K562 (cell line): Measurements from ENCODE around the gene RIPPLY3. TPM values are rescaled to one million over a fixed set of nuclear protein-coding genes. Genes with fewer than 3 reads are reported as not detected.

ENCODE experiments used
- ATAC-seq: fragments of 200-7000 bp; cut with Tn5 transposase; 3 replicates; pipeline ENCODE4 v1.9.1; 2020; ENCODE audit warnings: moderate library complexity
- BruUV-seq: library from RNA; stranded (reverse); fragments of 400-500 nt; replicated peaks from 2 replicates; lab custom pipeline; 2021; lab: Mats Ljungman, UMichigan
- CTCF ChIA-PET: fragments of 300-600 bp; formaldehyde crosslinking; extraction: SDS; loops from one replicate; lab custom pipeline; 2021; ENCODE audit warnings: low intra/inter-chr PET ratio; lab: Yijun Ruan, JAX
- POLR2A ChIA-PET: fragments of 300-600, 350-650 bp; sonication (Branson Sonifier 250); formaldehyde crosslinking; extraction: SDS; loops from one replicate; lab custom pipeline; 2021; ENCODE audit warnings: antibody characterized with exemption, inconsistent platforms; lab: Yijun Ruan, JAX
- DNase-seq, 4 experiments: peaks; one replicate each; pipeline versions ENCODE4 v3.0.0 to v3.0.0-alpha.2; 2011 to 2018; ENCODE audit warnings: low spot score in 3 of 4, mixed read lengths in 3 of 4; ENCODE audit errors: extremely low read depth in 1 of 4
- FAIRE-seq: peaks from 2 replicates; lab custom pipeline; 2011; peaks lifted over from hg19 to GRCh38; lab: Jason Lieb, UNC
- H2AFZ ChIP-seq: 2 replicates; pipeline ENCODE4 v1.6.0; 2011; ENCODE audit warnings: low read depth, low read length, control low read depth, inconsistent platforms
- H3K27ac ChIP-seq: fragments of 200-600 bp; 3 replicates; pipeline ENCODE4 v1.8.0; 2011; ENCODE audit warnings: low read depth, mild to moderate bottlenecking, control low read depth, inconsistent platforms, low read length, moderate library complexity, mixed read lengths; ENCODE audit errors: extremely low read depth
- H3K27me3 ChIP-seq, 2 experiments: fragments of 300-600 bp in 1 of 2; 2 replicates in 1 of 2; 3 replicates in 1 of 2; pipeline versions ENCODE4 v1.6.0 to v1.8.0; 2011; ENCODE audit warnings: inconsistent platforms in 2 of 2, low read length in 2 of 2, mild to moderate bottlenecking in 1 of 2, mixed read lengths in 1 of 2, moderate library complexity in 1 of 2; ENCODE audit not compliant: control insufficient read depth in 2 of 2, insufficient read depth in 2 of 2
- H3K36me3 ChIP-seq: fragments of 300-600 bp; 3 replicates; pipeline ENCODE4 v1.8.0; 2011; ENCODE audit warnings: mild to moderate bottlenecking, low read length, inconsistent platforms; ENCODE audit not compliant: control insufficient read depth, insufficient read depth
- H3K4me1 ChIP-seq, 2 experiments: fragments of 200-600 bp in 1 of 2; replicated peaks in 1 of 2; 2 replicates in 1 of 2; 3 replicates in 1 of 2; pipeline versions ENCODE4 v1.5.1 to v1.8.0; 2011; ENCODE audit warnings: inconsistent platforms in 2 of 2, low read length in 2 of 2, mild to moderate bottlenecking in 1 of 2, mixed read lengths in 1 of 2, moderate library complexity in 1 of 2; ENCODE audit not compliant: control insufficient read depth in 2 of 2, insufficient read depth in 2 of 2
- H3K4me2 ChIP-seq: 2 replicates; pipeline ENCODE4 v1.6.1; 2011; ENCODE audit warnings: low read length, control low read depth, inconsistent platforms, mixed read lengths; ENCODE audit not compliant: insufficient read depth
- H3K4me3 ChIP-seq: fragments of 200-600 bp; sonication (generic), shearing (Covaris generic); 2 replicates; pipeline ENCODE4 v1.5.1; 2016; ENCODE audit warnings: control low read depth, inconsistent platforms
- H3K79me2 ChIP-seq: fragments of 200-600 bp; 3 replicates; pipeline ENCODE4 v1.8.0; 2011; ENCODE audit warnings: low read length, inconsistent platforms; ENCODE audit not compliant: control insufficient read depth, insufficient read depth
- H3K9ac ChIP-seq, 2 experiments: 2 replicates each; pipeline versions ENCODE4 v1.6.0 to v1.6.1; 2011; ENCODE audit warnings: low read depth in 2 of 2, low read length in 2 of 2, control low read depth in 1 of 2, inconsistent platforms in 1 of 2, mild to moderate bottlenecking in 1 of 2, mixed read lengths in 1 of 2; ENCODE audit not compliant: insufficient read depth in 1 of 2
- H3K9me1 ChIP-seq: one replicate; pipeline ENCODE4 v1.6.0; 2011; ENCODE audit warnings: inconsistent platforms, mild to moderate bottlenecking, low read length, moderate library complexity; ENCODE audit not compliant: control insufficient read depth, insufficient read depth
- H3K9me3 ChIP-seq: replicated peaks from 2 replicates; pipeline ENCODE4 v1.5.1; 2011; ENCODE audit warnings: low read depth, low read length, inconsistent platforms; ENCODE audit not compliant: control insufficient read depth, insufficient read depth
- H4K20me1 ChIP-seq: replicated peaks from 2 replicates; pipeline ENCODE4 v1.6.1; 2011; ENCODE audit warnings: low read length, inconsistent platforms, mixed read lengths; ENCODE audit not compliant: control insufficient read depth, insufficient read depth
- CBFB ChIP-seq: sonication (generic); formaldehyde crosslinking; IDR thresholded peaks from 2 replicates; pipeline ENCODE4 v1.4.0; 2020; ENCODE audit warnings: mild to moderate bottlenecking, missing genetic modification reagents
- KLF13 ChIP-seq: fragments of 450-650 bp; IDR thresholded peaks from 2 replicates; pipeline ENCODE4 v1.6.1; 2016; ENCODE audit warnings: missing genetic modification characterization, low read depth, mild to moderate bottlenecking, missing compliant biosample characterization, moderate library complexity, borderline replicate concordance
- NR1H2 ChIP-seq: sonication (generic); formaldehyde crosslinking; IDR thresholded peaks from 2 replicates; pipeline ENCODE4 v1.4.0; 2020; ENCODE audit warnings: mild to moderate bottlenecking, missing genetic modification reagents
- NRF1 ChIP-seq, 2 experiments: fragments of 450-650 bp; IDR thresholded peaks in 1 of 2; conservative IDR thresholded peaks in 1 of 2; 2 replicates each; pipeline ENCODE4 v1.6.1; 2014; ENCODE audit warnings: mild to moderate bottlenecking in 2 of 2
- SIN3B ChIP-seq: fragments of 450-650 bp; IDR thresholded peaks from 2 replicates; pipeline ENCODE4 v1.6.1; 2017; ENCODE audit warnings: low read depth, mild to moderate bottlenecking, moderate library complexity
- WGBS: fragments of 100-300 bp; shearing (Covaris generic); methylation state at CpG from one replicate; pipeline ENCODE4 v1.1.6; 2016; ENCODE audit warnings: low coverage, mixed read lengths; ENCODE audit not compliant: insufficient coverage; ENCODE audit errors: missing lambda C conversion rate; 5-methylcytosine and 5-hydroxymethylcytosine counted together
- in situ Hi-C: fragments of 300-500 bp; cut with MboI; formaldehyde crosslinking; loops from 4 replicates; pipeline ENCODE4 v1.15.0; 2018; ENCODE audit warnings: inconsistent platforms, mixed read lengths
- intact Hi-C: fragments of 100-400 bp; cut with micrococcal nuclease; formaldehyde crosslinking; loops from 2 replicates; pipeline ENCODE4 v1.14.2; 2022
- polyA plus RNA-seq, 8 experiments: library from polyadenylated mRNA; depleted of rRNA in 4 of 8; stranded (reverse) in 5 of 8; unstranded in 3 of 8; fragments of >200 nt; fragmentation: Nextera tagmentation in 2 of 8; fragmentation: Illumina TruSeq in 1 of 8; extraction: Ambion mirVana in 2 of 8; extraction: Trizol in 1 of 8; gene quantifications; 2 replicates each; pipeline versions ENCODE4 v1.2.1 to v1.2.3, GENCODE V29; 2011 to 2014; ENCODE audit warnings: inconsistent platforms in 1 of 8, missing spikeins in 1 of 8
- total RNA-seq, 7 experiments: library from RNA; depleted of rRNA in 6 of 7; stranded (reverse); fragments of >200 nt in 6 of 7; fragmentation: Illumina TruSeq in 2 of 7; extraction: Trizol in 2 of 7; gene quantifications; 2 replicates each; pipeline versions ENCODE4 v1.2.1 to v1.2.3, GENCODE V29; 2011 to 2021; ENCODE audit warnings: low replicate concordance in 1 of 7
- TF ChIP-seq, protein P1 (sequence below): sonication (generic); formaldehyde crosslinking; IDR thresholded peaks from 2 replicates; pipeline ENCODE4 v1.8.1; 2023; ENCODE audit warnings: mild to moderate bottlenecking, missing genetic modification reagents
- TF ChIP-seq, protein P2 (sequence below): sonication (generic); formaldehyde crosslinking; IDR thresholded peaks from 2 replicates; pipeline ENCODE4 v1.8.1; 2023; ENCODE audit warnings: mild to moderate bottlenecking, missing genetic modification reagents

The RIPPLY3 gene
- total and polyA plus RNA-seq, 9 of the 15 experiments (the other 6 are each of a cell fraction or from before 2014, with no cell fraction given), result not detected

DNA sequence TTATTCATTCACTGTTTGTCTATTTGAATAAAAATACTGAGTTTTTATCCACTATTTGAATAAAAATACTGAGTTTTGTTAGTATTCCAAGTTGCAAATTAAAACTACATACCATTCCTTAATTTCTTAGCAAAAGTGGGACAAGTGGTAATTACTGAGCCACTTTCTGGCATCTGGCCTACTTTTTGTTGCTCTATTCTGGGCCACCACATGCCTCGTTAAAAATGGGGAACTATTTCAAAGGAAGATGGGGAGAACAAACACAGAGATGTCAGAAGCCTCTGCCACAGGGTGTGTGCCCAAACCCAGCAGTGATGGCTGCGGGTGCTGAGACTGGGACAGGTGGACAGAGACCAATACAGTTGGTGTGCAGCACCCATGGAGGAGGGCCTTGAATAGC, 51.8 kb downstream of the RIPPLY3 start:
- Histone ChIP-seq H4K20me1 (no peaks in the 10 kb centered on the region), H3K27me3 (no peaks in the 10 kb centered on the region), H3K9me1 (no peaks in the 10 kb centered on the region), H3K4me3 (no peak overlapping the region), H3K36me3 (no peaks in the 10 kb centered on the region), H3K4me2 (no peak overlapping the region), H3K9me3 (no peaks in the 10 kb centered on the region), H2AFZ (no peak overlapping the region), H3K79me2 (no peaks in the 10 kb centered on the region), H3K27ac (no peak overlapping the region), H3K9ac (no peak overlapping the region), H3K4me1 (no peaks in the 10 kb centered on the region; a peak in 1 of 5 replicates)
- FAIRE-seq (no peak), ATAC-seq (no peak), DNase-seq (no peak)
- POLR2A ChIA-PET, result interaction anchor here (0.6 kb wide), 1 partner anchor 1837 kb away, joined by 3 read pairs; no protein-coding TSS in a partner anchor
- in situ Hi-C loops (no loop called here), intact Hi-C loops (no loop called here)
- no TSS peak for BruUV-seq
- CTCF ChIA-PET, result no interaction called here
- WGBS, result 33% methylated on average over 2 of the region's 2 CpGs
- TF ChIP-seq, protein P1, sequence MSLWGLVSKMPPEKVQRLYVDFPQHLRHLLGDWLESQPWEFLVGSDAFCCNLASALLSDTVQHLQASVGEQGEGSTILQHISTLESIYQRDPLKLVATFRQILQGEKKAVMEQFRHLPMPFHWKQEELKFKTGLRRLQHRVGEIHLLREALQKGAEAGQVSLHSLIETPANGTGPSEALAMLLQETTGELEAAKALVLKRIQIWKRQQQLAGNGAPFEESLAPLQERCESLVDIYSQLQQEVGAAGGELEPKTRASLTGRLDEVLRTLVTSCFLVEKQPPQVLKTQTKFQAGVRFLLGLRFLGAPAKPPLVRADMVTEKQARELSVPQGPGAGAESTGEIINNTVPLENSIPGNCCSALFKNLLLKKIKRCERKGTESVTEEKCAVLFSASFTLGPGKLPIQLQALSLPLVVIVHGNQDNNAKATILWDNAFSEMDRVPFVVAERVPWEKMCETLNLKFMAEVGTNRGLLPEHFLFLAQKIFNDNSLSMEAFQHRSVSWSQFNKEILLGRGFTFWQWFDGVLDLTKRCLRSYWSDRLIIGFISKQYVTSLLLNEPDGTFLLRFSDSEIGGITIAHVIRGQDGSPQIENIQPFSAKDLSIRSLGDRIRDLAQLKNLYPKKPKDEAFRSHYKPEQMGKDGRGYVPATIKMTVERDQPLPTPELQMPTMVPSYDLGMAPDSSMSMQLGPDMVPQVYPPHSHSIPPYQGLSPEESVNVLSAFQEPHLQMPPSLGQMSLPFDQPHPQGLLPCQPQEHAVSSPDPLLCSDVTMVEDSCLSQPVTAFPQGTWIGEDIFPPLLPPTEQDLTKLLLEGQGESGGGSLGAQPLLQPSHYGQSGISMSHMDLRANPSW, result no peak
- no peak for TF ChIP-seq NR1H2
- TF ChIP-seq NRF1 (conservative IDR thresholded peaks at IDR 0.05 in 1 of 2, IDR thresholded peaks at IDR 0.05 in 1 of 2), result no peak
- TF ChIP-seq KLF13 (tag), result no peak
- no peak for TF ChIP-seq SIN3B
- TF ChIP-seq CBFB, result no peak
- TF ChIP-seq, protein P2, sequence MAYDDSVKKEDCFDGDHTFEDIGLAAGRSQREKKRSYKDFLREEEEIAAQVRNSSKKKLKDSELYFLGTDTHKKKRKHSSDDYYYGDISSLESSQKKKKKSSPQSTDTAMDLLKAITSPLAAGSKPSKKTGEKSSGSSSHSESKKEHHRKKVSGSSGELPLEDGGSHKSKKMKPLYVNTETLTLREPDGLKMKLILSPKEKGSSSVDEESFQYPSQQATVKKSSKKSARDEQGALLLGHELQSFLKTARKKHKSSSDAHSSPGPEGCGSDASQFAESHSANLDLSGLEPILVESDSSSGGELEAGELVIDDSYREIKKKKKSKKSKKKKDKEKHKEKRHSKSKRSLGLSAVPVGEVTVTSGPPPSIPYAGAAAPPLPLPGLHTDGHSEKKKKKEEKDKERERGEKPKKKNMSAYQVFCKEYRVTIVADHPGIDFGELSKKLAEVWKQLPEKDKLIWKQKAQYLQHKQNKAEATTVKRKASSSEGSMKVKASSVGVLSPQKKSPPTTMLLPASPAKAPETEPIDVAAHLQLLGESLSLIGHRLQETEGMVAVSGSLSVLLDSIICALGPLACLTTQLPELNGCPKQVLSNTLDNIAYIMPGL, result no peak
